T-helper 9 cell (primary cell): ENCODE data around the gene MAP3K7.

ENCODE experiments used
- DNase-seq: peaks from one replicate; pipeline ENCODE4 v3.0.0-alpha.2; 2020

The MAP3K7 gene

GRCh38 chr6:90523779-90524310, 63.0 kb downstream of the MAP3K7 start:
- DNase-seq, result no peak

- DNase-seq, result no peak
These were observed 64.9 kb downstream of the MAP3K7 start for GRCh38 chr6:90521955-90522354.

- no peak for DNase-seq
These were observed 70.7 kb downstream of the MAP3K7 start for GRCh38 chr6:90516074-90516660.

- no peak for DNase-seq
These were observed 72.4 kb downstream of the MAP3K7 start for GRCh38 chr6:90514496-90514895.

- no peak for DNase-seq
These were observed 78.1 kb downstream of the MAP3K7 start for GRCh38 chr6:90508753-90509152.

- no peak for DNase-seq
These were observed 83.9 kb downstream of the MAP3K7 start for GRCh38 chr6:90502866-90503407.

- no peak for DNase-seq
These were observed 84.5 kb downstream of the MAP3K7 start for GRCh38 chr6:90502381-90502780.

- DNase-seq, result no peak
These were observed 86.4 kb downstream of the MAP3K7 start for GRCh38 chr6:90500458-90500857.

GRCh38 chr6:90497411-90497810, 89.5 kb downstream of the MAP3K7 start:
- DNase-seq, result no peak

GRCh38 chr6:90496258-90497016, 90.4 kb downstream of the MAP3K7 start:
- no peak for DNase-seq

- no peak for DNase-seq
These were observed 91.6 kb downstream of the MAP3K7 start for GRCh38 chr6:90495216-90495817.

GRCh38 chr6:90494067-90494780, 92.6 kb downstream of the MAP3K7 start:
- no peak for DNase-seq

- DNase-seq, result no peak
These were observed 93.5 kb downstream of the MAP3K7 start for GRCh38 chr6:90493332-90493731.

- no peak for DNase-seq
These were observed 94.1 kb downstream of the MAP3K7 start for GRCh38 chr6:90492798-90493197.

GRCh38 chr6:90492369-90492768, 94.5 kb downstream of the MAP3K7 start:
- no peak for DNase-seq

GRCh38 chr6:90490030-90490716, 96.7 kb downstream of the MAP3K7 start:
- no peak for DNase-seq

- no peak for DNase-seq
These were observed 98.1 kb downstream of the MAP3K7 start for GRCh38 chr6:90488816-90489215.

GRCh38 chr6:90485635-90486277, 101.1 kb downstream of the MAP3K7 start:
- DNase-seq, result no peak

- no peak for DNase-seq
These were observed 102.0 kb downstream of the MAP3K7 start for GRCh38 chr6:90484903-90485302.

GRCh38 chr6:90484385-90484784, 102.5 kb downstream of the MAP3K7 start:
- DNase-seq, result no peak

- no peak for DNase-seq
These were observed 102.9 kb downstream of the MAP3K7 start for GRCh38 chr6:90483956-90484355.
